HG02678 (cell line): Measurements from ENCODE around the gene CREG2.

Experiments
- ATAC-seq: cut with Tn5 transposase; IDR thresholded peaks from one replicate; pipeline ENCODE4 v1.9.1; 2021; ENCODE audit warnings: mild to moderate bottlenecking, moderate library complexity; ENCODE audit not compliant: unreplicated experiment

CREG2 gene

DNA sequence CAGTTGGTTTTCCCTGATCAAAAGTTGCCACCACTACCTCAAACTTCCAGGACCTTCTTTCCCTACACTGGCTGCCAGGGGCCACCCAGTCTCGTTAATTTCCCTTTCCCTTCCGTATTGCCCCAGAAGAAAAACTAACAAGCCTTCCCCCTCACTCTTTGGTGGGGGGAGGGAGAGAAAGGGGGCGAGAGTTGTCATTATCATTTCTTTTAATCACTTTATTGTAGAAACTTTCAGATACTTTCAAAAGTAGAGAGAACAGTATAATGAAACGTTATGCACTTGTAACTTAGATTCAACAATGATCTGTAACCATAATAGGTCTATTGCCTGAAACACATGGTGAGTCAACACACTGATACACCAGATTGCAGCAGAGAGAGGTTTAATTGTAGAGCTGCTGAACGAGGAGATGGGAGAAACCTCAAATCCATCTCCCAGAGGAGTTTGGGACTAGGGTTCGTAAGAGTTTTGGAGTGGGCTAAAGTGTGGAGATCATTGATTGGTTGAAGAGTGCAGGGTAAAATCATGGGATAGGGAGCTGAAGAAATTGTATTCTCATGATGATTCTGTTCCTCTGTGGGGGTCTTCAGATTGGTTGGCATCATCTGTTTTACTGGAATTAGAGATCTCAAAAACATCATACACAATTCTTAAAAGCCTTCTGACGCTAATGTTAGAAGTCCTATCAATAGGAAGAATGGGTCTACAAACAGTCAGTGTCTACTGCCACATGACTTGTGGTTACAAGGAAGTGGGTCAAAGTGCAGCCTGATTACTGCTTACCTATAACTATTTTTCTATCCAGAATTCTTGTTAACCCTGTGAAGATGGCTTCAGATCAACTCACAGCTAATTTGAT, 76.2 kb downstream of the CREG2 start:
- no peak for ATAC-seq

DNA sequence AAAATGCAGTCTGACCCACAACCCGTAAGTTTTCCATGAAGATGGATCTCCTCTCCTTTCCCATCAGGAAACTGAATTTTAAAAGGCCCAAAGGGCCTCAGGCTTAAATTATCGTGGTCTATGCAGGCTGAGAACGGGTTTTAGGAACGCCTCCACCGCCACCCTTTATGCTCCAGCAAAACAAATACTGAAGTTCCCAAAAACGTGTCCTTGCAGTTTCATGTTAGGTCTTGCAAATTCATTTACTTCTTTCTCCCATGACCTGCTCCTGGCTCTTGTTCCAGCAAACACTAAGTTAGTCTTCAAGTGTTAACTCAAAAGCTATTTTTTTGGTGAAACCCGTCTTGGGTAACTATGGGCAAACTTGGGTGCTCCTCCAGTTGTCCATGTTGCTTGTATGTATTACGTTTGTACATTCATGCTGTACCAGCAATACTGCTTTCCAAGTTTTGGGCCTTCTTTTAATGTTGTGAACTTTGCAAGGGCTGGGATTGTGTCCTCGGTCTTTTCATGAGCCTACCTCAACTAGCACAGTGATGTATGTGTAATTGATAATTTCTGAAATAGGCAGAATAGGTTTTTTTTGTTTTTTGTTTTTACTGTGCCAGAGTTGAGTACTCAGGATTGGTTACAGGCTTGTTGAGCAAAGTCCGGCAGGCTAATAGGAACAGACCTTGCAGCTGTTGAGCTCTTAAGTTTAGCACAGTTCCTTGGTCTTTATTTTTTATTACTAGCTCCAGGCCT, 77.0 kb downstream of the CREG2 start:
- no peak for ATAC-seq

DNA sequence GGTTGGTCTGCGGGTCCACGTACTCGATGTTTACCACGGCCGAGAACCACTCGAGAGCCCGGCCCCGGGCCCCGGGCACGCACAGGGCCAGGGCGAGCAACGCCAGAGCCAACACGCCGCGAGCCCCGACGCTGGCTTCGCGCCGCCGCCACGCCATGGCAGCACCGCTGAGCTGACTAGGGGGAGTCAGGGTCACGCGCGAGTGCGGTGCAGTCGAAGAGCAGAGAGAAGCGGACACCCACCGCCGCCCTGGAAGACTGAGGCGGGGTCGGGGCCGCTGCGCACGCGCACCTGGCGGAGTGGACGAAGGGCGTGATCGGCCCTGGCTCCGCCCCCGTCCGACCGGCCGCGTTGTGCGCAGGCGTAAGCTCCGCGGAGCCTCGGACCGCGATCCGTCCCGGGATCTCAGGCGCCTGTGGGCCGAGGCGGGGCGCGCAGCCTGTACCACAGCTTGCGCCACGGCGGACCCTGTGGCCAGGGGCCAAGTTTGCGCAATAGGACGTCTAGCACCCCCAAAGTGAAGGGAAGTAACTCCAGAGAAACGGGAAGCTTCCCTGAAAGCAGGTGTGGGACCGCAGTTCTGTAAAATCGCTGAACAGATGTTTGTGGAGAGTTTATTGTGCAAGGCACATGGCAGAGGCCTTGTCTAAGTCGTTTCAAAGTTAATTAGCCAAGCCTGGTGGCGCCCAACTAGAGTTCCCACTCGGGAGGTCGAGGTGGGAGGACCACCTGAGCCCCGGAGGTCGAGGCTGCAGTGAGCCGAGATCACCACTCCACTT, 78.7 kb downstream of the CREG2 start, which contains the start of gene RNF149:
Gene RNF149, minus strand, starts transcription at position 270 of the 779 bp plus-strand sequence. Its CDS starts 113 bp downstream, at position 157.
- ATAC-seq: peak; percentile 68

DNA sequence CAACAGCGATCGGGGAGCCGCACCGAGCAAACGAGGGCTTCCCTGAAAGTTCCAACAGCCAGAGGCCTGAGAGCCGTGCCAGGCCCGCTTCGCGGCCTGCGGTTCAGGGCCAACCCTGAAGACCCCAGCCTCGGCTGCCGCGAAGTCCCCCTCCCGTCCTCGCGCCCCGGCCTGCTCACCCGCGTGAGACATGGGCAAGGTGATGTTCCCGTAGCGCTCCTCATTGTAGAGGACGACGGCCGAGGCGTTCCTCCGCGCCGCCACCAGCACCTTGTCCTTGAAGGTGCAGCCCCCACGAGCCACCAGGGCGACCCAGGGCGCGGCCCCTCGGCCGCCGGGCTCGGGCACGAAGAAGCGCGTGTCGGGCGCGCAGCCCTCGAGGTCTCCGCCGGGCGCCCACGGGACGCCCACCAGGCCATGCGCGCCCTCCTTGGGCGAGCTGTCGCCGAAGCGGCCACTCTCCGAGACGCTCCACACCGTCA, 79.3 kb downstream of the CREG2 start:
- ATAC-seq: peak; percentile 19

DNA sequence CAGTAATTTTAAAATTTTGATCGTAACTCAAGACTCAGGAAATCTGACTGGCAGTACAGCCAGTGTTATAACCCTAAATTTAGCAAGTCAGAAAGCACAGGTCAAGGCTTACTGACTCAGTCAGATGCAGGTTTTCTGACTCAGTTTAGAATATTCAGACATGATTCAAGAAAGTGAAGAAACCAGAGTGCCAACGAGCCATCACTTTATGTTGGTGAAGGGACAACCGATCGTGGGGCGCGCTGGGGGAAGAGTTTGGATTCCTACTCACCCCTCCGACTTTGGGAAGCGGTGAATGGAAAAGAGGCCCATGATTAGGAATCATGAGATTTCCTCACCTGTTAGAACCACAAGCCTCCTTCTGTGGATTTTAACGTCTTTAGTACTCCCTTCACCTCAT, 79.8 kb downstream of the CREG2 start:
- no peak for ATAC-seq

DNA sequence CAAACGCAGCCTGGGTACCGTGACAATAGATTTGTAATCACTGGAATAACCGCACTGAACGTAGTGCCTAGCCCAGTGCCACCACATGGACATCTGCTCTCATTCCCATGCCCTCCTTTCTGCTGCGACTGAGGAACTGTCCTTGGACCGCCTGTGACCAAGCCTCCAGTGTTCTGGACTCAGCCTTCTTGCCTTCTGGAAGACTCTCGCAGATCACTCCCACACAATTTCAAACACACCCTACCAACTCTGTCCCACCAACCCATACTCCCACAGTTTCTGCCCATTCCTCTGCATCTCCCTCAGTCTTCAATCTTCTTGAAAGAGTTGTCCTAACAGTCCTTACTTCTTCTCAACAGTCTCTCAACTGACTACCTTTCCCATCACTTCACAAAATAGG, 80.9 kb downstream of the CREG2 start:
- ATAC-seq: peak; percentile 4

DNA sequence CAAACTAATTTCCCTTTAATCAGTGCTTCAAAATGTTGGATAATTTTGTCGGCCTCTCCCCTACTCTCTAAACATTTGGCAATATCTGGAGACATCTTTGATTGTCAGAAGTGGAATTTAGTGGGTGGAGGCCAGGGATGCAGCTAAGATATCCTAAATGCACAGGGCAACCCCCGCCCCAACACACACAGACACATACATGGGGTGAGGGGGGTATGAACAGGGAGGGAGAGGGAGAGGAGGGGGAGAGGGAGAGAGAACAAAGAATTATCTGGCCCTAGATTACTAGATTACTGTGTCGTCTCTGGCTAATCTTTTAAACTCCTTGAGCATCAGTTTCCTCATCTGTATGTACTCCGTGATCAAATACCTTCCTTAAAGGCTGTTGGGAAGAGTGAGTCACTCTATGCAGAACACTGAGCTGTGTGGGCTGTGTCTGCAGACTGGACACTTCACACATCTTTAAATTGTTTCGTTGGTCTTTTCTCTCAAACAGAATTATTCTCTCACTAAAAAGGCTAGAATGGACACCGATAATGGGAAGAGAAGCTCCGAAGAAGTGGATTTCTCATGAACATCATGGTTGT, 81.7 kb downstream of the CREG2 start:
- no peak for ATAC-seq

DNA sequence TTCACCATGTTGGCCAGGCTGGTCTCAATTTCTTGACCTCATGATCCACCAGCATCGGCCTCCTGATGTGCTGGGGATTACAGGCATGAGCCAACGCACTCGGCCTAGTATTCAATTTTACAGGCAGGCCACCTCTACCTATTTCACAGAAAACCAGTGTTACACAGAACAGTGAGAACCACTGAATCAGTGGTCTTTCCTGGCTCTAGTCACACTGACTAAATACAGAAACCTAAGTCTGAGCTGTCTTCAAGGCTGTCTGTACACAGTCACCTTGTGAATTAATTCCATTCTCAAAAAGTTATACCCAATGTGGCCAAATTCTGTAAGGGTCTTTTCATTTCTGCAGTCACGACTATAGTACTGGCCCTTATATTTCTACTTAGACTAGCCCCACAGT, 82.3 kb downstream of the CREG2 start:
- ATAC-seq: no peak

DNA sequence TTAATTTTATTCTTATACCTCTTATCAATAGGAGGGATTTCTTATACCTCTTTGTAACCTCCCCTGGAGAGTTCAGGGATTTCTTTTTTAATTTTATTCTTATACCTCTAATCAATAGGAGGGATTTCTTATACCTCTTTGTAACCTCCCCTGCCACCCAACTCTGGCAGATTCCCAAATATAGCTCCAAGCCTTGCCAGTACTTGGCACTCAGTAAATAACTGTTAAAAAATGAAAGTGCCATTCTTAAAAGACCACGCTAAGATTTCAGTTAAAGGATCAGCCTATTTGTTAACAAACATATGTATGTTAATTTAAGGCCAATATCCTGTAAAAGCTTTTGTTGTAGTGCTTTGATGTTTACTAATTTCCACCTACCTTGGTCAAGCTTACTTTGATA, 83.6 kb downstream of the CREG2 start:
- no peak for ATAC-seq

DNA sequence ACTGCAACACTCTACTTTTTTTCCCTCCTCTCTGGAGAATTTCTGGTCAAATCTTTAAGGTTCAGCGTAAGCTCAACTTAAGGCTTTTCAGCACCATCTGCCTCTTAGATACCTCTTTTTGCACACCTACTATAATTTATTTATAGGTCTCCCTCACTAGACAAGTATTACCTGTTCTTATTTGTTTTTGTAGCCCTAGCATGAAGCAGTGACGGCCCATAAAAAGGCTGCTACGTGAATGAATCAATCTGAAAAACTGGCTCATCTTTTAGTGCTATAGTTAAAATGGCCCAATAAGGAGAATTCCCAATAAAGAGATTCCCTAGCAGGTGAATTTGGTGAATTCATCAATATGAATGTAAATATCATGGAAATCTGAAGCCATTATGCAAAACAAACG, 85.3 kb downstream of the CREG2 start:
- no peak for ATAC-seq

DNA sequence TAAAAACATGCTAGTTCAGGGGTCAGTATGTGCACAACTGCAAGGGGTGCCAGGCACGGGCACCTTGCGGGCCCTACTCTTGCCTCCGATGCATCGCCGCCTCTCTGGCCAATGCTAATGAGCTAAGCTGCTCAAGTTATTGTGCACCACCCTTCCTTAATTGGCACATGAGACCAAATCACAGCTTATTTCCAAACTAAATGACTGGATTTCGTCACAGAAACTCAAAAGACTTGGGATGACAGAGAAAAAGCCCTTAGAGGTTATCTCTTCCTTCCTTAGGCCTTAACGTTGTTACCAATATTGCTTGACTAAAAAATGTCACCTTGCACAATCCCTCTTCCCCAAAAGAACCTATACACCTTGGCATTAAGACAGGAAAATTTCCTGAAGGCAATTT, 86.5 kb downstream of the CREG2 start:
- no peak for ATAC-seq

DNA sequence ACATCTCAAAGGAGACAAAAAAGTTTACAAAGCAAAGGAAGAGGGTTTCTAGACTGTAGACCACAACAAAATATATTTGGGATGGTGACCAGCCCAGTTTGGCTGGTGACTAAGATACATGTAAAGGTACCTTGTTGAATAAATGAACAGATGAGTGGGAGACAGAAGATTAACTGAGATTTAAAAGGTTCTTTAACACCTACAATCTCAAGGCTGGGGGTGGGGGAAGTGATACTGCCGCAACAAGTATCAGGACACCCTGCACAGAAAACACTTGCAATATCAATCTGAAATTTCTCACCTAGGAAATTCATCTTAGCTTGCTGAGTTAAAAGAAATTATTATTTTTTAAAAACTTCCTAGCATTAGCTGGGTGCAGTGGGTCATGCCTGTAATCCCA, 87.1 kb downstream of the CREG2 start:
- no peak for ATAC-seq

DNA sequence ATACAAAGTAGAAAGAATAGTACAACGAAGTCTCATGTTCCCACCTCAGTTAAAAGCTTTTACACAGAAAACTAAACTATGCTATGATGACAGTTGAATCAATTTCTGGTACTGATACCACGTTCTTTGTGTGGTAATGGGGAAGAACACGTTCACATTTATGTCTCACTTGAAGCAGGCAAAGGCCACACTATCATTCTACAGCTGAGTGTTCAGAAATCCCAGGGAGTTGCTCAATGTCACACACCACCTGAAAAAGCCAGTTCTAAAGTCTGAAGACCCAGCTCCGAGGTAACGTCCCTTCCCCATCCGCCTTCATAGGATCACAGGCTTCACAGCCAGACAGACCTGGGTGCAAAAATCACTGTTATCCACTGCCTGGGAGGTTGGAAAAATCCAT, 87.7 kb downstream of the CREG2 start:
- no peak for ATAC-seq

DNA sequence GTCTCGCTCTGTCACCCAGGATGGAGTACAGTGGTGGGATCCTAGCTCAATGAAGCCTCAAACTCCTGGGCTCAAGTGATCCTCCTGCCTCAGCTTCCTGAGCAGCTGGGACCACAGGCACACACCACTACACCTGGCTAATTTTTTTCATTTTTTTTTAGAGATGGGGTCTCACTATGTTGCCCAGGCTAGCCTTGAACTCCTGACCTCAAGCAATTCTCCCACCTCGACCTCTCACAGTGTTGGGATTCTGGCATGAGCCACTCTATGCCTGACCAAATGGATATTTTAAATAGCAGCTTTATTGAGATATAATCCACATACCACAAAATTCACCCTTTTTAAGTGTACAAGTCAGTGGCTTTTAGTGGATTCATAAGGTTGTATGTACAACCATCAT, 89.9 kb downstream of the CREG2 start:
- no peak for ATAC-seq

DNA sequence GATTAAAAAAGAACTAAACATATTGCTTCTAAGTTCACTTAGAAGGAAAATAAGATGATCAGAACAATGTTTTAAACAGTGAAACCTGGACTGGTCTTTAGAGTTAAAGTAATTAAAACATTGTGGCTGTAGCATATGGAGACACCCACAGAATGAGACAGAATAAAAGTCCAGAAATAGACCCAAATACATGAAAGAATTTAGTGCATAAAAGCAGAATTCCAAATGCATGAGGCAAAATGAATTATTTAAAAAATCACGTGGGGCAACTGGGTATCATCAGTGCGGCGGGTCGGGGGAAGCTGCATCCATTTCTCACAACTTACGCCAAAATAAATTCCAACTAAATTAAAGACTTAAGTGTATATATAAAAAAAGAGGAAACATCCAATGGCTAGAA, 90.9 kb downstream of the CREG2 start:
- ATAC-seq: no peak

DNA sequence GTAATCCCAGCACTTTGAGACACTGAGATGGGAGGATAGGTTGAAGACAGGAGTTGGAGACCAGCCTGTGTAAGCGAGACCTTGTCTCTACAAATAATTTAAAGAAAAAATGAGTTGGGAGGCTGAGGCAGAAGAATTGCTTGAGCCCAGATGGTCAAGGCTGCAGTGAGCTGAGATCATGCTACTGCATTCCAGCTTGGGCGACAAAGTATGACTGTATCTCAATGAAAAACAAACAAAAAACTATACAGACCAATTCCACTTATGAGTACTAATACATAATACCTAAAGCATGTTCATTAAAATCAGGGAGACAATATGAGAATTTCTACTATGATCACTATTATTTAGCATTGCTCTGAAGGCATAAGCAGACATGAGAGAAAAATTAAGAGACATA, 91.4 kb downstream of the CREG2 start:
- no peak for ATAC-seq
